PC-9 (cell line): ENCODE data around the gene GPR108. TPM values are rescaled to one million over a fixed set of nuclear protein-coding genes. Genes with fewer than 3 reads are reported as not detected.

Experiments used
- BruUV-seq: library from RNA; stranded (reverse); fragments of 400-500 nt; replicated peaks from 2 replicates; lab custom pipeline; 2021; lab: Mats Ljungman, UMichigan
- CTCF ChIA-PET: fragments of 300-600 bp; sonication (Branson Sonifier 250); formaldehyde crosslinking; loops from one replicate; lab custom pipeline; 2022; ENCODE audit warnings: antibody characterized with exemption; lab: Charles Lee
- POLR2A ChIA-PET: fragments of 300-600 bp; sonication (Branson Sonifier 250); formaldehyde crosslinking; loops from one replicate; lab custom pipeline; 2022; ENCODE audit warnings: antibody characterized with exemption; ENCODE audit not compliant: unreplicated experiment; lab: Charles Lee
- DNase-seq, 2 experiments: peaks; one replicate each; pipeline versions ENCODE4 v3.0.0 to v3.0.0-alpha.2; 2015 to 2022; ENCODE audit warnings: mixed read lengths in 1 of 2
- H2AFZ ChIP-seq: fragments of 200-600 bp; sonication (generic); 2 replicates; pipeline ENCODE4 v1.8.1; 2017; ENCODE audit warnings: antibody characterized with exemption
- H3F3A ChIP-seq: fragments of 200-600 bp; sonication (generic); 2 replicates; pipeline ENCODE4 v1.8.1; 2017; ENCODE audit warnings: antibody characterized with exemption, mild to moderate bottlenecking, low read depth; ENCODE audit not compliant: insufficient read depth
- H3K27ac ChIP-seq: fragments of 200-600 bp; sonication (generic); 2 replicates; pipeline ENCODE4 v1.6.1; 2016; ENCODE audit warnings: mixed run types
- H3K27me3 ChIP-seq: fragments of 200-600 bp; sonication (generic); 2 replicates; pipeline ENCODE4 v1.6.1; 2016; ENCODE audit warnings: low read depth, mixed run types; ENCODE audit not compliant: insufficient read depth
- H3K36me3 ChIP-seq: fragments of 200-600 bp; sonication (generic); 2 replicates; pipeline ENCODE4 v1.6.1; 2016; ENCODE audit warnings: low read depth, mixed run types
- H3K4me1 ChIP-seq: fragments of 200-600 bp; sonication (generic); replicated peaks from 2 replicates; pipeline ENCODE4 v1.6.1; 2016; ENCODE audit warnings: mixed run types; ENCODE audit not compliant: insufficient read depth
- H3K4me2 ChIP-seq: fragments of 200-600 bp; sonication (generic); 2 replicates; pipeline ENCODE4 v1.6.1; 2017; ENCODE audit warnings: mixed run types
- H3K4me3 ChIP-seq: fragments of 200-600 bp; sonication (generic); 2 replicates; pipeline ENCODE4 v1.6.1; 2016; ENCODE audit warnings: mixed run types
- H3K79me2 ChIP-seq: fragments of 200-600 bp; sonication (generic); 2 replicates; pipeline ENCODE4 v1.6.1; 2017; ENCODE audit warnings: low read depth, mixed run types
- H3K9me2 ChIP-seq: fragments of 200-600 bp; sonication (generic); 2 replicates; pipeline ENCODE4 v1.8.1; 2017; ENCODE audit warnings: mild to moderate bottlenecking; ENCODE audit not compliant: insufficient read depth
- H3K9me3 ChIP-seq: fragments of 200-600 bp; sonication (generic); 2 replicates; pipeline ENCODE4 v1.8.1; 2016; ENCODE audit warnings: low read depth; ENCODE audit not compliant: insufficient read depth
- H4K20me1 ChIP-seq: fragments of 200-600 bp; sonication (generic); 2 replicates; pipeline ENCODE4 v1.8.1; 2017; ENCODE audit not compliant: insufficient read depth
- EZH2 ChIP-seq: fragments of 200-600 bp; sonication (generic); IDR thresholded peaks from 2 replicates; pipeline ENCODE4 v1.8.0; 2017; ENCODE audit warnings: antibody characterized with exemption, low read depth
- intact Hi-C: fragments of 100-400 bp; cut with micrococcal nuclease; formaldehyde crosslinking; loops from one replicate; pipeline ENCODE4 v1.10.0; 2022; ENCODE audit not compliant: unreplicated experiment
- microRNA-seq: library from miRNA; unstranded; fragments of <30 nt; microRNA quantifications from one replicate; pipeline ENCODE4 v1.2.0, GENCODE V29; 2021; ENCODE audit warnings: borderline number of aligned reads, borderline replicate concordance
- total RNA-seq: library from RNA; stranded (reverse); gene quantifications from 2 replicates; pipeline ENCODE4 v1.2.3, GENCODE V29; 2021
- TF ChIP-seq, protein P1 (sequence below): fragments of 200-600 bp; sonication (generic); conservative IDR thresholded peaks from 2 replicates; pipeline ENCODE4 v1.6.1; 2017; ENCODE audit warnings: mixed run types, antibody characterized with exemption, mild to moderate bottlenecking, moderate library complexity

GPR108 gene
- total RNA-seq, 1 experiment from 2014 or later, result 66.8 TPM

DNA sequence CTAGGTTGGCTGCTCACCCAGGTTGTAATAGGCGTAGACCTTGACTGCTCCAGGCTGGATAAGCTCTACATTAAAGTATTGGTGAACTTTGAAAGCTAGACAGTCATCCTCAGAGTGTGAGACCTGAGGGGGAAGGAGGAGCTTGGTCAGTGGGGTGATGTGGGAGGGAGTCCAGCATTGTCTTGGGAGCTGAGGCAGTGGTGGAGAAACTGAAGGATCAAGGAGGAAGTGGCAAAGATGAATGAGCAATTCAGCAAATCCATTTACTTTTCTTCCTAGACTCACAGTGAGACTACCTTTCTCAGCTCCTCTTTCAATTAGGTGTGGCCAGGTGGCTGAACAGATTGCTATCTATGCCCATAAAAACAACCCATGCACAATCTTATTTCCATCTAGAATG, 57.2 kb downstream of the GPR108 start:
- H3K79me2 ChIP-seq, result no peaks in the 10 kb centered on the region
- intact Hi-C loops, result no loop called here

More for the DNA sequence above, 57.2 kb downstream of the GPR108 start:
- Histone ChIP-seq H3F3A (peaks cover 34% of the 10 kb centered on the region), H4K20me1 (no peaks in the 10 kb centered on the region), H3K27ac (peak overlapping the region; percentile 95), H3K36me3 (no peaks in the 10 kb centered on the region), H3K9me2 (no peaks in the 10 kb centered on the region), H3K9me3 (no peaks in the 10 kb centered on the region), H3K4me2 (peak overlapping the region; percentile 79), H3K4me1 (peaks cover 50% of the 10 kb centered on the region), H2AFZ (no peak overlapping the region), H3K27me3 (no peaks in the 10 kb centered on the region), H3K4me3 (peak overlapping the region; percentile 50; the same call in 1 of the 2 replicates)
- ChIA-PET CTCF (no interaction called here), POLR2A (interaction anchor here (0.5 to 0.6 kb wide), 4 partner anchors 120 to 886 kb away, joined by 3 to 7 read pairs (median 4); partner anchors contain the start of gene KHSRP)
- TF ChIP-seq EZH2, result no peak
- TF ChIP-seq, protein P1, sequence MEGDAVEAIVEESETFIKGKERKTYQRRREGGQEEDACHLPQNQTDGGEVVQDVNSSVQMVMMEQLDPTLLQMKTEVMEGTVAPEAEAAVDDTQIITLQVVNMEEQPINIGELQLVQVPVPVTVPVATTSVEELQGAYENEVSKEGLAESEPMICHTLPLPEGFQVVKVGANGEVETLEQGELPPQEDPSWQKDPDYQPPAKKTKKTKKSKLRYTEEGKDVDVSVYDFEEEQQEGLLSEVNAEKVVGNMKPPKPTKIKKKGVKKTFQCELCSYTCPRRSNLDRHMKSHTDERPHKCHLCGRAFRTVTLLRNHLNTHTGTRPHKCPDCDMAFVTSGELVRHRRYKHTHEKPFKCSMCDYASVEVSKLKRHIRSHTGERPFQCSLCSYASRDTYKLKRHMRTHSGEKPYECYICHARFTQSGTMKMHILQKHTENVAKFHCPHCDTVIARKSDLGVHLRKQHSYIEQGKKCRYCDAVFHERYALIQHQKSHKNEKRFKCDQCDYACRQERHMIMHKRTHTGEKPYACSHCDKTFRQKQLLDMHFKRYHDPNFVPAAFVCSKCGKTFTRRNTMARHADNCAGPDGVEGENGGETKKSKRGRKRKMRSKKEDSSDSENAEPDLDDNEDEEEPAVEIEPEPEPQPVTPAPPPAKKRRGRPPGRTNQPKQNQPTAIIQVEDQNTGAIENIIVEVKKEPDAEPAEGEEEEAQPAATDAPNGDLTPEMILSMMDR, result no peak
- BruUV-seq, result no TSS peak
- DNase-seq, result peak; percentile 49 to 91

Small RNA genes lying within 50 kb of the gene (microRNA-seq; reads per million reads assigned to microRNA genes)
- gene MIR6791, result not detected

Other genes starting within 250 kb of the GPR108 start
- not detected in 2 replicates for gene TUBB4A, start 235.3 kb downstream of the GPR108 start, total RNA-seq
- gene TNFSF9, start 206.6 kb downstream of the GPR108 start, total RNA-seq, result 8.4 and 11.2 TPM in 2 replicates
- gene CD70, start 146.4 kb downstream of the GPR108 start, total RNA-seq, result not detected in 2 replicates
- gene TNFSF14, start 67.4 kb downstream of the GPR108 start, total RNA-seq, result 0.30 and 0.37 TPM in 2 replicates
- 130 and 132 TPM in 2 replicates for gene C3, start 16.9 kb downstream of the GPR108 start, total RNA-seq
- gene TRIP10, start 2.1 kb upstream of the GPR108 start, total RNA-seq, result 84.3 and 104 TPM in 2 replicates
- gene SH2D3A, start 29.9 kb upstream of the GPR108 start, total RNA-seq, result 43.3 and 43.4 TPM in 2 replicates
- gene VAV1, start 35.1 kb upstream of the GPR108 start, total RNA-seq, result 7.5 and 8.2 TPM in 2 replicates
- gene ADGRE1, start 150.0 kb upstream of the GPR108 start, total RNA-seq, result not detected in 2 replicates